Astrocyte of the cerebellum (primary cell): Measurements from ENCODE around the gene CCR4.
A peak's percentile ranks its signal among the peaks of the same experiment; 100 is the strongest.
"Not testable (repeated sequence)": the region's sequence is repeated elsewhere in the genome, so short reads cannot be mapped to it uniquely, and the experiment has no call there.

Experiments used
- DNase-seq: peaks from one replicate; pipeline ENCODE4 v3.0.0-alpha.2; 2011; ENCODE audit warnings: low read depth
- H3K4me3 ChIP-seq: 2 replicates; pipeline ENCODE4 v1.5.1; 2011; ENCODE audit warnings: mild to moderate bottlenecking, low read depth, low read length, moderate library complexity
- in situ Hi-C: cut with HindIII; loops from 2 replicates; pipeline ENCODE4 v1.10.0; 2017; ENCODE audit warnings: low sequenced_read_pairs
- TF ChIP-seq, protein P1 (sequence below): IDR thresholded peaks from 2 replicates; pipeline ENCODE4 v1.5.1; 2012; ENCODE audit warnings: low read length, low read depth, moderate library complexity, mild to moderate bottlenecking; ENCODE audit errors: missing control alignments

The CCR4 gene

DNA sequence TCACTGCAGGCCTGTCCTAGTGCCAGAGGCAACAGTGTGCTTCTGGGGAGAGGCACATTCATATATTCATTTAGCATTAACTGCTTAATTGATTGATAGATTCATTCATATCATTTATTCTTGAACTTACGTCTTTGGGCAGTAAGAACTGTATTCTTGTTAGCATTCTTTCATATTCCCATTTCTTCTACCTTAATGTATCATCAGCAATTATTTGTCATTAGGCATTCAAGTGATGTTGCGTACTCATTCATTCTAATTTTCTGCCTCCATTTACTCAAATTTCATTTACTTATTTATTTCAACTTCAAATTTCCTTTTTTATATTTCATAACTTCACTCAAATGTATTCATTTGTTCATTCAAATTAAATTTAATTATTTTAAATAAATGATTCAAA is 31.5 kb upstream of the CCR4 start:
- no peak for DNase-seq
- in situ Hi-C loops = no loop called here
- no peak overlapping the region for H3K4me3 ChIP-seq
- TF ChIP-seq, protein P1, sequence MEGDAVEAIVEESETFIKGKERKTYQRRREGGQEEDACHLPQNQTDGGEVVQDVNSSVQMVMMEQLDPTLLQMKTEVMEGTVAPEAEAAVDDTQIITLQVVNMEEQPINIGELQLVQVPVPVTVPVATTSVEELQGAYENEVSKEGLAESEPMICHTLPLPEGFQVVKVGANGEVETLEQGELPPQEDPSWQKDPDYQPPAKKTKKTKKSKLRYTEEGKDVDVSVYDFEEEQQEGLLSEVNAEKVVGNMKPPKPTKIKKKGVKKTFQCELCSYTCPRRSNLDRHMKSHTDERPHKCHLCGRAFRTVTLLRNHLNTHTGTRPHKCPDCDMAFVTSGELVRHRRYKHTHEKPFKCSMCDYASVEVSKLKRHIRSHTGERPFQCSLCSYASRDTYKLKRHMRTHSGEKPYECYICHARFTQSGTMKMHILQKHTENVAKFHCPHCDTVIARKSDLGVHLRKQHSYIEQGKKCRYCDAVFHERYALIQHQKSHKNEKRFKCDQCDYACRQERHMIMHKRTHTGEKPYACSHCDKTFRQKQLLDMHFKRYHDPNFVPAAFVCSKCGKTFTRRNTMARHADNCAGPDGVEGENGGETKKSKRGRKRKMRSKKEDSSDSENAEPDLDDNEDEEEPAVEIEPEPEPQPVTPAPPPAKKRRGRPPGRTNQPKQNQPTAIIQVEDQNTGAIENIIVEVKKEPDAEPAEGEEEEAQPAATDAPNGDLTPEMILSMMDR = no peak

DNA sequence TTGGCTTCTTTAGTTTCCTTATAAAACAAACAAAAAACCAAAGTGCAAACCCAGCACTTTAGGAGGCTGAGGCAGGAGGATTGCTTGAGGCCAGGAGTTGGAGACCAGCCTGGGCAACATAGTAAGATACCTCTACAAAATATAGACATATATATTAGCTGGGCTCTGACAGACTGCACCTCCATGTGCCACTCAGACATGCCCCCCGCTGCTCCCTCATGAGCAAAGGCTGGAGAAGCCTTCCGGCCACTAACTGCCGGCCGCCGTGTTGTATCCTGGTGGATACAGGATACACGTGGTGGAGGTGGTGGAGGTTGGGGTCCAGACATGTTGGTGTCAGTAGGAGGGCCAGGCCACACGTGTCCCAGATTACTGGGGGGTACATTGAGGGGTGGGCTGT is 29.4 kb upstream of the CCR4 start:
- in situ Hi-C loops = no loop called here
- TF ChIP-seq, protein P1 = no peak
- no peak overlapping the region for H3K4me3 ChIP-seq
- DNase-seq = no peak

DNA sequence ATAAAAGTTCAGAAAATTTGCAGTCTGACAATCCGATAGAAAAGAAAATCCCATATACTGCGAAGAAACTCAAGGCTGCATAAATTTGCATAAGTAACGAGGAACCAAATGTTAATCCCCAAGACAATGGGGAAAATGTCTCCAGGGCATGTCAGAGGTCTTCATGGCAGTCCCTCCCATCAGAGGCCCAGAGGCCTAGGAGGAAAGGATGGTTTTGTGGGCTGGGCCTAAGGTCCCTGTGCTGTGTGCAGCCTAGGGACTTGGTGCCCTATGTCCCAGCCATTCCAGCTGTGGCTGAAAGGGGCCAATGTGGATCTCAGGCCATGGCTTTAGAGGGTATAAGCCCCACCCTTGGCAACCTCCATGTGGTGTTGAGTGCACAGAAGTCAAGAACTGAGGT is 21.3 kb upstream of the CCR4 start:
- H3K4me3 ChIP-seq = no peak overlapping the region
- TF ChIP-seq, protein P1 = no peak
- no peak for DNase-seq
- in situ Hi-C loops = no loop called here

DNA sequence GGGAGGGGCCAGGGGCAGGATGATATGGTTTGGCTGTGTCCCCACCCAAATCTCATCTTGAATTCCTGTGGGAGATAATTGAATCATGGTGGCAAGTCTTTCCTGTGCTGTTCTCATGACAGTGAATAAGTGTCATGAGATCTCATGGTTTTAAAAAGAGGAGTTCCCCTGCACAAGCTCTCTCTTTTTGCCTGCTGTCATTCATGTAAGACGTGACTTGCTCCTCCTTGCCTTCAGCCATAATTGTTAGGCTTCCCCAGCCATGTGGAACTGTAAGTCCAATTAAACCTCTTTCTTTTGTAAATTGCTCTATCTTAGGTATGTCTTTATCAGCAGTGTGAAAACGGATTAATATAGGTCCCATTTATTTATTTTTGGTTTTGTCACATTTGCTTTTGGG is 20.2 kb upstream of the CCR4 start:
- DNase-seq, in situ Hi-C loops, H3K4me3 ChIP-seq: not testable (repeated sequence)

DNA sequence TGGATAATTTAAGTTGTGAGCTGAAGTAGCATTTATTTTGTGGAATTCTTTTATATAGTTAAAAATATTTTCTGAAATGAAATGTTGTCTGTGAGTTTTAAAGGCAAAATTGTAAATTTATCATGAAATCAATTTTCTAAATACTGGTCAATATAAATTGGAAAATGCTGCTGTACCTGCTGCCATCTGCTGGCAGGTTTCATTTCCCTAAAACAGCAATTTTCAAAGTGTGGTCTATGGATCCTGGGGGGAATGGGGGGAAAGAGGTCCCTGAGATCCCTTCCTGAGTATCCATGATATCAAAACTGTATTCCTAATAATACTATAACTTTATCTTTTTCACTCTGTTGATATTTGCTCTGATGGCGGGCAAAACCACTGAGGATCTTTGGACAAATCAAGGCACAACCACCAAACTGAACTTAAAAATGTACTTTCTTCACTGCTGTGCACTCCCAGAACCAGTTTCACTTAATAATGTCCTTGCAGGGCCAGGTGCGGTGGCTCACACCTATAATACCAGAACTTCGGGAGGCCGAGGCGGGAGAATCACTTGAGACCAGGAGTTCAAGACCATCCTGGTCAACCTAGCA is 17.2 kb upstream of the CCR4 start:
- TF ChIP-seq, protein P1 = peak; percentile 79
- no peak for DNase-seq
- H3K4me3 ChIP-seq = no peak overlapping the region
- in situ Hi-C loops = no loop called here

DNA sequence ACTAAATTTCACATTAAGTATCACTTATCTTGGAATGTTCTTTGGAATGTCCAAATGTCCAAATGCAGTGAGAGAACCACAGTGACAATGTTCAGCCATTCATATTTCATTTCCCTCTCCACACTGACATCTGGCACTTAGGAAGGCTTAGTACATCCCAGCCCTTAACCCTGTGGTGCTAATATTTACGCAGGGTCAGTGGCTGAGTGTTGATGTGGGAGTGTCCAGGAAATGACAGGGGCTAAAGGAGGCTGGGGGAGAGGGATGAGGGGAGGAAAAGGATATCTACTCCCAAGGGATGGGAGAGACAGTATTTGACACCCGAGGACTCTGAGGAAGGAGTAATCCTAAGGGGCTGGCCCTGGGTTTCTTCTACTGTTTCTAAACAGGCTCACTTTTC is 14.1 kb upstream of the CCR4 start:
- no peak for DNase-seq
- in situ Hi-C loops = no loop called here
- H3K4me3 ChIP-seq = no peak overlapping the region
- TF ChIP-seq, protein P1 = no peak

DNA sequence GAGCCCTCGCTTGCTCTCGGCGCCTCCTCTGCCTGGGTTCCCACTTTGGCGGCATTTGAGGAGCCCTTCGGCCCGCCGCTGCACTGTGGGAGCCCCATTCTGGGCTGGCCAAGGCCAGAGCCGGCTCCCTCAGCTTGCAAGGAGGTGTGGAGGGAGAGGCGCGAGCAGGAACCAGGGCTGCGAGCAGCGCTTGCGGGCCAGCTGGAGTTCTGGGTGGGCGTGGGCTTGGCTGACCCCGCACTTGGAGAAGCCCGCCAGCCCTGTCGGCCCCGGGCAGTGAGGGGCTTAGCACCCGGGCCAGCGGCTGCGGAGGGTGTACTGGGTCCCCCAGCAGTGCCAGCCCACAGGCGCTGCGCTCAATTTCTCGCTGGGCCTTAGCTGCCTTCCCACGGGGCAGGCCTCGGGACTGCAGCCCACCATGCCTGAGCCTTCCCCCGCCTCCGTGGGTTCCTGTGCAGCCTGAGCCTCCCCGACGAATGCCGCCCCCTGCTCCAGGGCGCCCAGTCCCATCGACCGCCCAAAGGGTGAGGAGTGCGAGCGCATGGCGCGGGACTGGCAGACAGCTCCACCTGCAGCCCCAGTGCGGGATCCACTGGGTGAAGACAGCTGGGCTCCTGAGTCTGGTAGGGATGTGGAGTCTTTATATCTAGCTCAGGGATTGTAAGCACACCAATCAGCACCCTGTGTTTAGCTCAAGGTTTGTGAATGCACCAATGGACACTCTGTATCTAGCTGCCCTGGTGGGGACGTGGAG is 11.7 kb upstream of the CCR4 start:
- DNase-seq, in situ Hi-C loops, H3K4me3 ChIP-seq: not testable (repeated sequence)

DNA sequence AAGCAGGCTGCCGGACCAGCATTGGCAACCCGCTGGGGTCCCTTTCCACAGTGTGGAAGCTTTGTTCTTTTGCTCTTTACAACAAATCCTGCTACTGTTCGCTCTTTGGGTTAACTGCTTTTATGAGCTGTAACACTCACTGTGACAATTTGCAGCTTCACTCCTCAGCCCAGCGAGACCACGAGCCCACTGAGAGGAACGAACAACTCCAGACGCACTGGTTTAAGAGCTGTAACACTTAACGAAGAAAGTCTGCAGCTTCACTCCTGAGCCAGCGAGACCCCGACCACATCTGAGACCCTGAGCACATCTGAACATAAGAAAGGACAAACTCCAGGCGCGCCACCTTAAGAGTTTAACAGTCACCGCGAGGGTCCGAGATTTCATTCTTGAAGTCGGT is 10.7 kb upstream of the CCR4 start:
- TF ChIP-seq, protein P1 = no peak
- no peak overlapping the region for H3K4me3 ChIP-seq
- DNase-seq = no peak
- in situ Hi-C loops = no loop called here
